Thyroid gland (tissue), 4 donors: ENCODE results near the gene C1QTNF3. TPM values are rescaled to one million over a fixed set of nuclear protein-coding genes. Genes with fewer than 3 reads are reported as not detected.

Source experiments
- DNase-seq, 2 donors: peaks; one replicate each; pipeline ENCODE4 v3.0.0-alpha.2; 2019
- H3K27ac ChIP-seq, 3 donors: fragments of 200-600 bp; sonication (generic); 1 replicate in 2 of 3; 2 replicates in 1 of 3; pipeline ENCODE4 v1.5.1; 2016 to 2019; ENCODE audit warnings: mild to moderate bottlenecking in 1 of 3, moderate library complexity in 1 of 3
- H3K27me3 ChIP-seq: fragments of 200-600 bp; sonication (generic); one replicate; pipeline ENCODE4 v1.5.1; 2019
- H3K36me3 ChIP-seq, 2 donors: fragments of 200-600 bp; sonication (generic); one replicate each; pipeline ENCODE4 v1.5.1; 2016 to 2019
- H3K4me1 ChIP-seq, 2 donors: fragments of 200-600 bp; sonication (generic); one replicate each; pipeline ENCODE4 v1.5.1; 2017 to 2019
- H3K4me3 ChIP-seq, 3 donors: fragments of 200-600 bp; sonication (generic); replicated peaks in 1 of 3; 1 replicate in 2 of 3; 2 replicates in 1 of 3; pipeline ENCODE4 v1.5.1; 2016; ENCODE audit warnings: mild to moderate bottlenecking in 1 of 3
- H3K9me3 ChIP-seq: fragments of 200-600 bp; sonication (generic); one replicate; pipeline ENCODE4 v1.5.1; 2017
- POLR2A ChIP-seq, 2 donors: fragments of 450-650 bp; IDR thresholded peaks; one replicate each; pipeline ENCODE4 v1.6.1; 2017; ENCODE audit warnings: antibody characterized with exemption in 2 of 2, mild to moderate bottlenecking in 2 of 2, moderate library complexity in 1 of 2
- WGBS, 2 donors: methylation state at CpG; one replicate each; pipeline ENCODE4 v1.1.5; 2017; 5-methylcytosine and 5-hydroxymethylcytosine counted together
- intact Hi-C: fragments of 100-400 bp; cut with DNase I; formaldehyde crosslinking; loops from one replicate; pipeline ENCODE4 v1.15.1; 2023
- total RNA-seq, 4 donors: library from RNA; depleted of rRNA; stranded (reverse); fragments of >200 nt; gene quantifications; one replicate each; pipeline ENCODE4 v1.2.3, GENCODE V29; 2016
- TF ChIP-seq, protein P1 (sequence below), 6 experiments: fragments of 200-600 bp in 3 of 6; fragments of 450-650 bp in 3 of 6; sonication (generic) in 3 of 6; IDR thresholded peaks; one replicate each; pipeline ENCODE4 v1.5.1; 2016 to 2019; ENCODE audit warnings: antibody characterized with exemption in 6 of 6, mild to moderate bottlenecking in 2 of 6, inconsistent platforms in 1 of 6, moderate library complexity in 1 of 6

Gene C1QTNF3
- total RNA-seq, 4 donors from 2014 or later, result 6.2 to 12.3 (median 8.8) TPM

DNA sequence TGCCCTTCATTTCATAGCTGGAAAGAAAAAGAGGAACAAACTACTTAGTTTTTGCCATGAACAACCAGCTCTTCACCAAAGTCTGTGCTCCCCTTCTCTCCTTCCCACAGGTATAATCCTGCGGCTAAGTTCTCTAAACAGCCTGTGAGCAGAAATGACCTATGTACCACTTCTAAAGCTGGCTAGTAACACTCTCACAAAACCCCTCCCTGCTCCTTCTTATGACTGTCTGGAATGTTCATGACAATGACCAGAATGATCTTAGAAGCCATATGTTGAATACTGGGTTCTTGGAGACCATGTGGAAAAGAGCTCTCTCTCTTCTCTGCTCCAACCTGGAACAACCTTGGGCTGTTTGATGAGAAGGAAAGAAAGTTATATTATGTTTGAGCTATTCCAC, 22.3 kb downstream of the C1QTNF3 start:
- WGBS, 2 donors, result 94 to 100% methylated on average over 1 of the region's 1 CpG
- DNase-seq, result no peak
- Histone ChIP-seq H3K4me1 (no peaks in the 10 kb centered on the region), H3K4me3 (no peak overlapping the region), H3K27ac (no peak overlapping the region), H3K27me3 (no peaks in the 10 kb centered on the region), H3K36me3 (no peaks in the 10 kb centered on the region), H3K9me3 (no peaks in the 10 kb centered on the region)
- TF ChIP-seq POLR2A (IDR thresholded peaks at IDR 0.05), result no peak
- TF ChIP-seq, protein P1, sequence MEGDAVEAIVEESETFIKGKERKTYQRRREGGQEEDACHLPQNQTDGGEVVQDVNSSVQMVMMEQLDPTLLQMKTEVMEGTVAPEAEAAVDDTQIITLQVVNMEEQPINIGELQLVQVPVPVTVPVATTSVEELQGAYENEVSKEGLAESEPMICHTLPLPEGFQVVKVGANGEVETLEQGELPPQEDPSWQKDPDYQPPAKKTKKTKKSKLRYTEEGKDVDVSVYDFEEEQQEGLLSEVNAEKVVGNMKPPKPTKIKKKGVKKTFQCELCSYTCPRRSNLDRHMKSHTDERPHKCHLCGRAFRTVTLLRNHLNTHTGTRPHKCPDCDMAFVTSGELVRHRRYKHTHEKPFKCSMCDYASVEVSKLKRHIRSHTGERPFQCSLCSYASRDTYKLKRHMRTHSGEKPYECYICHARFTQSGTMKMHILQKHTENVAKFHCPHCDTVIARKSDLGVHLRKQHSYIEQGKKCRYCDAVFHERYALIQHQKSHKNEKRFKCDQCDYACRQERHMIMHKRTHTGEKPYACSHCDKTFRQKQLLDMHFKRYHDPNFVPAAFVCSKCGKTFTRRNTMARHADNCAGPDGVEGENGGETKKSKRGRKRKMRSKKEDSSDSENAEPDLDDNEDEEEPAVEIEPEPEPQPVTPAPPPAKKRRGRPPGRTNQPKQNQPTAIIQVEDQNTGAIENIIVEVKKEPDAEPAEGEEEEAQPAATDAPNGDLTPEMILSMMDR (IDR thresholded peaks at IDR 0.05), result no peak
- intact Hi-C loops, result no loop called here

DNA sequence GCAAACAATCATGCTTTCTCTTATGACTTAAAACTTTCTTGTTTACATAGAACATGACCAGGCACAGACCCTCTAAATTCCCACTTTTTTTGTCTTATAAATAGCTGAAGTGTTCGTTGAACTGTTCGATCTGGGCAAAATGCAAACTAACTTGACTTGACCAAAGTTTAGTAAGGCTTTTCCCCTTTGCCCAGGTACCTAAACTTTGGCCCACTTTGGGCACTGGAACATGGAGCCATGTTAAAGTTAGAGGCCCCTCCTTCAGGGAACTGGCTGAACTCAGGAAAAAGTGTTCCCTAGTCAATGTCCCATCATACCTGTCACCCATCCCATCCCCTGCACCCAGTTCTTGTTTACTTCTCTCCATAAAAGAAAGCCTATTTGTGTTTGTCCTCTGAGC, 25.8 kb downstream of the C1QTNF3 start:
- H3K9me3 ChIP-seq, result no peaks in the 10 kb centered on the region
- TF ChIP-seq POLR2A (IDR thresholded peaks at IDR 0.05), result no peak
- TF ChIP-seq, protein P1 (IDR thresholded peaks at IDR 0.05), result no peak
- no peak overlapping the region for H3K27ac ChIP-seq
- H3K4me3 ChIP-seq, result no peak overlapping the region
- no peaks in the 10 kb centered on the region for H3K27me3 ChIP-seq
- intact Hi-C loops, result no loop called here
- DNase-seq, result no peak
- WGBS, 2 donors, result 83% methylated on average over 2 of the region's 2 CpGs
- no peaks in the 10 kb centered on the region for H3K36me3 ChIP-seq
- H3K4me1 ChIP-seq, result peaks cover 0 to 3% of the 10 kb centered on the region in 2 donors

DNA sequence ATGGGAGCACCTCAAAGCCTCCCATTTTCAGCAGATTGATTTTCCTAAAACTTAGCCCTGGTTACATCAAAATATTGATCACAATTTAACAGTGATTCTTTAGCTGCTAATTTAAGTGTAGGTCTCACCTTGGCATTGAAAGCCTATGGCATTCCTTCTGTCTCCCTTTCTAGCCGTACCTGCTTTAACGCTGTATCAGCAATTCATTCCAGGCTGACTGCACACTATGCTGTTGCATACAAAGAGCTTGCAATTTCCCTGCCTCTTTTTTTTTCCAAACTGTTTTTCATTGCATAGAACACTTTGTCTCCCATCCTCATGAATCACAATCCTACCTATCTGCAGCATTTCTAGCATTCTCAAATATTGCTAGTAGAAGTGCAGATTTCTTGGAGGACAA, 26.3 kb downstream of the C1QTNF3 start:
- Histone ChIP-seq H3K4me1 (peaks cover 0 to 3% of the 10 kb centered on the region in 2 donors), H3K9me3 (no peaks in the 10 kb centered on the region), H3K27ac (no peak overlapping the region), H3K4me3 (no peak overlapping the region), H3K36me3 (no peaks in the 10 kb centered on the region), H3K27me3 (no peaks in the 10 kb centered on the region)
- TF ChIP-seq, protein P1 (IDR thresholded peaks at IDR 0.05), result no peak
- no peak for TF ChIP-seq POLR2A (IDR thresholded peaks at IDR 0.05)
- WGBS, 2 donors, result 82 to 89% methylated on average over 2 of the region's 2 CpGs
- no peak for DNase-seq
- intact Hi-C loops, result no loop called here

DNA sequence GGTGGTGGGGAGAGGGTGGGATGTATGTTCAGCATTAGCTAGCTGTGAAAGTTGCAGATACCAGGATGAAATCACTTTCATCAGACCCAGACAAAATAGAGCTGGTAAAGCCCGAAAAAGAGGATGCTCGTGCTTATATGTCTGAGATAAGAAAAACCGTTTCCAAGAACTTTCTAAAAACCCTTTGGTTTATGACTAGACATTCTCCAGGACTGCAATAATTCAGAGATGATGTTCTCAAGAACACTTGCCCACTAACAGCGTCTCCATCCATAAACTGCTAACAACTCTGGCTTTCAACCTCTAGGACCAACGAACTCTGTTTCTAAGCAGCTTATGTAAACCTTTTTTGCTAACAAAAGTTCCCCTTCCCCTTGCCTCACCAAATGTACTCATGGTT, 26.8 kb downstream of the C1QTNF3 start:
- Histone ChIP-seq H3K4me1 (peaks cover 0 to 3% of the 10 kb centered on the region in 2 donors), H3K36me3 (no peaks in the 10 kb centered on the region), H3K9me3 (no peaks in the 10 kb centered on the region), H3K27ac (no peak overlapping the region), H3K4me3 (no peak overlapping the region), H3K27me3 (no peaks in the 10 kb centered on the region)
- intact Hi-C loops, result no loop called here
- TF ChIP-seq POLR2A (IDR thresholded peaks at IDR 0.05), result no peak
- TF ChIP-seq, protein P1 (IDR thresholded peaks at IDR 0.05), result no peak
- no peak for DNase-seq
- WGBS, 2 donors, result 81 to 85% methylated on average over 5 of the region's 5 CpGs

DNA sequence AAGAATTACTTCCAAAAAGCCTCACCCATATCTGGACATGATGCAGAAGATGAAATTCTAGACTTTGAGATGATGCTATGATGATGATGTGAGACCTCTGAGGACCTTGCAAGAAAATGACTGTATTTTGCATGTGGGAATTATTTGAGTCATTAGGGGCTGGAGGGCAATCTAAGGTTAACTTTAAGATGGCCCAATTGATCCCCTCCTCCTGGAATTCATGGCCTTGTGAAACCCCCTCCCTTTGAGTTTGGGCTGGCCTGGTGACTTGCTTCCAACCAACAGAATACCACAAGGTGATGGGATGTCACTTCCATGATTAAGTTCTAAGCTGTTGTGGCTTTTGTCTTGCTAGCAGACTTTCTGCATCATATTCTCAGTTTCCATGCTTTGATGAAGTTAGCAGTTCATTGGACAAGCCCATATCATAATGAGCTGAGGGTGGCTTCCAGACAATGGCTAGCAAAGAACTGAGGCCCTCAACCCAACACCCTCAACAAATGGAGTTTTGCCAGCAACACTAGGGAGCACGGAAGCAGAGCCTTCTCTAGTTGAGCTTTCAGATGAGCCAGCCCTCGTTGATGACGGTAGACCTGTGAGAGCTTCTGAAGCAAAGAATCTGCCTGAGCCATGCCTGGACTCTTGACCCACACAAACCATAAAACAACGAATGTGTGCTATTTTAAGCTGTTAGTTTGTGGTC, 27.7 kb downstream of the C1QTNF3 start:
- H3K4me3 ChIP-seq, result no peak overlapping the region
- H3K36me3 ChIP-seq, result no peaks in the 10 kb centered on the region
- TF ChIP-seq POLR2A (IDR thresholded peaks at IDR 0.05), result no peak
- TF ChIP-seq, protein P1 (IDR thresholded peaks at IDR 0.05), result no peak
- WGBS, 2 donors, result 82 to 87% methylated on average over 4 of the region's 4 CpGs
- no peak overlapping the region for H3K27ac ChIP-seq
- no peaks in the 10 kb centered on the region for H3K27me3 ChIP-seq
- intact Hi-C loops, result no loop called here
- no peaks in the 10 kb centered on the region for H3K9me3 ChIP-seq
- peaks cover 0 to 3% of the 10 kb centered on the region in 2 donors for H3K4me1 ChIP-seq
- DNase-seq, result no peak
